Smooth muscle cell of the umbilical artery (primary cell): Measurements from ENCODE around the gene GALNT11. TPM values are rescaled to one million over a fixed set of nuclear protein-coding genes. Genes with fewer than 3 reads are reported as not detected.

Source experiments
- total RNA-seq: library from RNA; depleted of rRNA; stranded (reverse); fragments of >200 nt; gene quantifications from 2 replicates; pipeline ENCODE4 v1.2.3, GENCODE V29; 2014

The GALNT11 gene
- total RNA-seq, result 75.9 and 77.2 TPM in 2 replicates

GRCh38 chr7:152025077-152025936, at the start of gene GALNT11:
GALNT11 (plus strand) TSS chr7:152025674; CDS start chr7:152094228, 68,554 bp downstream.

Other genes with a start within 250 kb of the GALNT11 start
- gene PRKAG2, start 148.6 kb upstream of the GALNT11 start, total RNA-seq, result 9.5 and 16.5 TPM in 2 replicates
- not detected in 2 replicates for gene GALNTL5, start 69.2 kb upstream of the GALNT11 start, total RNA-seq